ENCODE data around the gene TRIM65. TPM values are rescaled to one million over a fixed set of nuclear protein-coding genes. Genes with fewer than 3 reads are reported as not detected.

The TRIM65 gene
- total and polyA plus RNA-seq, 10 of the 15 experiments (the other 5 are each of a cell fraction or from before 2014, with no cell fraction given) = 1.4 to 26.0 (median 10.8) TPM

DNA sequence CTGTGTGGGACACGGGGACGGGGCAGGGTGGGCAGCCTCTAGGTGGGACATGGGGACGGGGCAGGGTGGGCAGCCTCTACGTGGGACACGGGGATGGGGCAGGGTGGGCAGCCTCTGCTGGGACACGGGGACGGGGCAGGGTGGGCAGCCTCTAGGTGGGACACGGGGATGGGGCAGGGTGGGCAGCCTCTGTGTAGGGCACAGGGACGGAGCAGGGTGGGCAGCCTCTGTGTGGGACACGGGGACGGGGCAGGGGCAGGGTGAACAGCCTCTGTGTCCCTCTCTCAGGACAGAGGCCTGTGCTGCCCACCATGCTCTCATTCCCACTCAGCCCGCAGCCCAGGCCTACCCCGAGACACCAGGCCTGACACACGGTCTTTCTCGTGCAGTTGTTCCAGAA, 24.8 kb upstream of the TRIM65 start (continued):
- TF ChIP-seq MYC (IDR thresholded peaks at IDR 0.05; ENCODE audit: insufficient read depth, insufficient read length, insufficient replicate concordance, low read length, severe bottlenecking) (no peak), ZNF274 (IDR thresholded peaks at IDR 0.05; ENCODE audit: insufficient read depth, insufficient read length) (no peak), POLR2AphosphoS2 (IDR thresholded peaks at IDR 0.05; ENCODE audit: low read depth, low read length) (no peak), EED (IDR thresholded peaks at IDR 0.05; ENCODE audit: low read depth) (no peak), RB1 (IDR thresholded peaks at IDR 0.05; ENCODE audit: borderline replicate concordance) (no peak)
- TF ChIP-seq, protein P1, sequence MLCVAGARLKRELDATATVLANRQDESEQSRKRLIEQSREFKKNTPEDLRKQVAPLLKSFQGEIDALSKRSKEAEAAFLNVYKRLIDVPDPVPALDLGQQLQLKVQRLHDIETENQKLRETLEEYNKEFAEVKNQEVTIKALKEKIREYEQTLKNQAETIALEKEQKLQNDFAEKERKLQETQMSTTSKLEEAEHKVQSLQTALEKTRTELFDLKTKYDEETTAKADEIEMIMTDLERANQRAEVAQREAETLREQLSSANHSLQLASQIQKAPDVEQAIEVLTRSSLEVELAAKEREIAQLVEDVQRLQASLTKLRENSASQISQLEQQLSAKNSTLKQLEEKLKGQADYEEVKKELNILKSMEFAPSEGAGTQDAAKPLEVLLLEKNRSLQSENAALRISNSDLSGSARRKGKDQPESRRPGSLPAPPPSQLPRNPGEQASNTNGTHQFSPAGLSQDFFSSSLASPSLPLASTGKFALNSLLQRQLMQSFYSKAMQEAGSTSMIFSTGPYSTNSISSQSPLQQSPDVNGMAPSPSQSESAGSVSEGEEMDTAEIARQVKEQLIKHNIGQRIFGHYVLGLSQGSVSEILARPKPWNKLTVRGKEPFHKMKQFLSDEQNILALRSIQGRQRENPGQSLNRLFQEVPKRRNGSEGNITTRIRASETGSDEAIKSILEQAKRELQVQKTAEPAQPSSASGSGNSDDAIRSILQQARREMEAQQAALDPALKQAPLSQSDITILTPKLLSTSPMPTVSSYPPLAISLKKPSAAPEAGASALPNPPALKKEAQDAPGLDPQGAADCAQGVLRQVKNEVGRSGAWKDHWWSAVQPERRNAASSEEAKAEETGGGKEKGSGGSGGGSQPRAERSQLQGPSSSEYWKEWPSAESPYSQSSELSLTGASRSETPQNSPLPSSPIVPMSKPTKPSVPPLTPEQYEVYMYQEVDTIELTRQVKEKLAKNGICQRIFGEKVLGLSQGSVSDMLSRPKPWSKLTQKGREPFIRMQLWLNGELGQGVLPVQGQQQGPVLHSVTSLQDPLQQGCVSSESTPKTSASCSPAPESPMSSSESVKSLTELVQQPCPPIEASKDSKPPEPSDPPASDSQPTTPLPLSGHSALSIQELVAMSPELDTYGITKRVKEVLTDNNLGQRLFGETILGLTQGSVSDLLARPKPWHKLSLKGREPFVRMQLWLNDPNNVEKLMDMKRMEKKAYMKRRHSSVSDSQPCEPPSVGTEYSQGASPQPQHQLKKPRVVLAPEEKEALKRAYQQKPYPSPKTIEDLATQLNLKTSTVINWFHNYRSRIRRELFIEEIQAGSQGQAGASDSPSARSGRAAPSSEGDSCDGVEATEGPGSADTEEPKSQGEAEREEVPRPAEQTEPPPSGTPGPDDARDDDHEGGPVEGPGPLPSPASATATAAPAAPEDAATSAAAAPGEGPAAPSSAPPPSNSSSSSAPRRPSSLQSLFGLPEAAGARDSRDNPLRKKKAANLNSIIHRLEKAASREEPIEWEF (IDR thresholded peaks at IDR 0.05; ENCODE audit: insufficient replicate concordance, low read depth, low read length) = no peak
- TF ChIP-seq, protein P2, sequence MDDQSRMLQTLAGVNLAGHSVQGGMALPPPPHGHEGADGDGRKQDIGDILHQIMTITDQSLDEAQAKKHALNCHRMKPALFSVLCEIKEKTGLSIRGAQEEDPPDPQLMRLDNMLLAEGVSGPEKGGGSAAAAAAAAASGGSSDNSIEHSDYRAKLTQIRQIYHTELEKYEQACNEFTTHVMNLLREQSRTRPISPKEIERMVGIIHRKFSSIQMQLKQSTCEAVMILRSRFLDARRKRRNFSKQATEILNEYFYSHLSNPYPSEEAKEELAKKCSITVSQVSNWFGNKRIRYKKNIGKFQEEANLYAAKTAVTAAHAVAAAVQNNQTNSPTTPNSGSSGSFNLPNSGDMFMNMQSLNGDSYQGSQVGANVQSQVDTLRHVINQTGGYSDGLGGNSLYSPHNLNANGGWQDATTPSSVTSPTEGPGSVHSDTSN (IDR thresholded peaks at IDR 0.05; ENCODE audit: insufficient replicate concordance, low read depth, low read length) = no peak

Measured in GM12878 (cell line).